H1 (cell line): ENCODE results near the gene ADCK1. TPM values are rescaled to one million over a fixed set of nuclear protein-coding genes. Genes with fewer than 3 reads are reported as not detected.

Experiments used
- ATF2 ChIP-seq: IDR thresholded peaks from 2 replicates; pipeline ENCODE4 v1.6.1; 2012; ENCODE audit warnings: low read length, inconsistent platforms
- ATF3 ChIP-seq: IDR thresholded peaks from 2 replicates; pipeline ENCODE4 v1.6.1; 2011; ENCODE audit warnings: low read depth, mild to moderate bottlenecking, low read length; ENCODE audit not compliant: insufficient read depth
- BRCA1 ChIP-seq: IDR thresholded peaks from 2 replicates; pipeline ENCODE4 v1.6.1; 2012; ENCODE audit warnings: low read depth, low read length, improper control_type of control experiment
- CHD2 ChIP-seq: IDR thresholded peaks from 2 replicates; pipeline ENCODE4 v1.6.1; 2012; ENCODE audit warnings: low read length, improper control_type of control experiment
- HDAC6 ChIP-seq: IDR thresholded peaks from one replicate; pipeline ENCODE4 v1.7.1; 2012; ENCODE audit warnings: low read depth, mild to moderate bottlenecking, inconsistent platforms, low read length, moderate library complexity
- KDM5A ChIP-seq: fragments of 200-600 bp; IDR thresholded peaks from 2 replicates; pipeline ENCODE4 v1.7.1; 2012; ENCODE audit warnings: mild to moderate bottlenecking, low read length, inconsistent platforms, mixed read lengths
- NRF1 ChIP-seq: IDR thresholded peaks from 2 replicates; pipeline ENCODE4 v1.6.1; 2011; ENCODE audit warnings: mild to moderate bottlenecking, low read depth, low read length, improper control_type of control experiment
- RAD21 ChIP-seq, 2 experiments: IDR thresholded peaks in 1 of 2; conservative IDR thresholded peaks in 1 of 2; 2 replicates each; pipeline ENCODE4 v1.6.1; 2011; ENCODE audit warnings: low read depth in 2 of 2, low read length in 2 of 2, improper control_type of control experiment in 1 of 2, inconsistent platforms in 1 of 2, mild to moderate bottlenecking in 1 of 2, moderate library complexity in 1 of 2
- TBP ChIP-seq: IDR thresholded peaks from 2 replicates; pipeline ENCODE4 v1.6.1; 2011; ENCODE audit warnings: low read depth, low read length, improper control_type of control experiment
- polyA plus RNA-seq, 7 experiments: library from polyadenylated mRNA; depleted of rRNA in 3 of 7; stranded (reverse) in 5 of 7; unstranded in 2 of 7; fragments of >200 nt in 5 of 7; fragments of 200-250 nt in 2 of 7; gene quantifications; 1 replicate in 5 of 7; 2 replicates in 1 of 7; 4 replicates in 1 of 7; pipeline versions ENCODE4 v1.2.1 to v1.2.3, GENCODE V29; 2011 to 2013; ENCODE audit warnings: missing spikeins in 2 of 7, mixed read lengths in 2 of 7
- total RNA-seq: library from RNA; stranded (reverse); fragmentation: NEBNext Ultra II Directional; extraction: Animal tissue kit (Norgen Biotek cat#: 25700); gene quantifications from 2 replicates; pipeline ENCODE4 v1.2.1, GENCODE V29; 2021
- TF ChIP-seq, protein P1 (sequence below): IDR thresholded peaks from 2 replicates; pipeline ENCODE4 v1.6.1; 2012; ENCODE audit warnings: inconsistent platforms

Gene ADCK1
- total and polyA plus RNA-seq, 2 of the 8 experiments (the other 6 are each of a cell fraction or from before 2014, with no cell fraction given): 11.0 to 16.8 TPM

GRCh38 chr14:77903937-77904617, 104.2 kb downstream of the ADCK1 start (continued):
- TF ChIP-seq ATF2: no peak
- TF ChIP-seq NRF1: no peak
- TF ChIP-seq RAD21 (IDR thresholded peaks at IDR 0.05 in 1 of 2, conservative IDR thresholded peaks at IDR 0.05 in 1 of 2; ENCODE audit: low read depth in 2 of 2, low read length in 2 of 2): no peak
- no peak for TF ChIP-seq CHD2
- TF ChIP-seq KDM5A: no peak
- TF ChIP-seq HDAC6: no peak
- TF ChIP-seq ATF3: no peak
- TF ChIP-seq, protein P1, sequence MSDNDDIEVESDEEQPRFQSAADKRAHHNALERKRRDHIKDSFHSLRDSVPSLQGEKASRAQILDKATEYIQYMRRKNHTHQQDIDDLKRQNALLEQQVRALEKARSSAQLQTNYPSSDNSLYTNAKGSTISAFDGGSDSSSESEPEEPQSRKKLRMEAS: no peak
- no peak for TF ChIP-seq TBP
- no peak for TF ChIP-seq BRCA1
